ENCODE measurements around the gene CD160. TPM values are rescaled to one million over a fixed set of nuclear protein-coding genes. Genes with fewer than 3 reads are reported as not detected.

Gene CD160
- total RNA-seq, 1 donor from 2014 or later = 0.93 TPM

GRCh38 chr1:145707183-145707867 is 12.0 kb upstream of the CD160 start, which contains the start of gene PDZK1:
PDZK1 (minus strand) TSS chr1:145707368; CDS start chr1:145688021, 19,347 bp downstream.
- no peaks in the 10 kb centered on the region for H3K27me3 ChIP-seq
- no peaks in the 10 kb centered on the region for H3K9me3 ChIP-seq
- H3K27ac ChIP-seq = no peak within 1 kb of the TSS
- H3K36me3 ChIP-seq = no peaks in the 10 kb centered on the region
- TF ChIP-seq CTCF (IDR thresholded peaks at IDR 0.05) = no peak
- H3K4me3 ChIP-seq = no peak within 1 kb of the TSS
- ATAC-seq (no peak), DNase-seq (no peak)
- no peaks in the 10 kb centered on the region for H3K4me1 ChIP-seq
- intact Hi-C loops (cut with DNase I) = no loop called here

GRCh38 chr1:145708063-145708462 is 11.2 kb upstream of the CD160 start:
- no peak for TF ChIP-seq CTCF (IDR thresholded peaks at IDR 0.05)
- Histone ChIP-seq H3K9me3 (no peaks in the 10 kb centered on the region), H3K36me3 (no peaks in the 10 kb centered on the region), H3K4me3 (no peak overlapping the region), H3K27ac (no peak overlapping the region), H3K4me1 (no peaks in the 10 kb centered on the region), H3K27me3 (no peaks in the 10 kb centered on the region)
- no peak for ATAC-seq
- DNase-seq = no peak
- intact Hi-C loops (cut with DNase I) = no loop called here

- intact Hi-C loops (cut with DNase I) = no loop called here
- Histone ChIP-seq H3K4me3 (no peak overlapping the region), H3K9me3 (no peaks in the 10 kb centered on the region), H3K27me3 (no peaks in the 10 kb centered on the region), H3K36me3 (no peaks in the 10 kb centered on the region), H3K27ac (no peak overlapping the region), H3K4me1 (no peaks in the 10 kb centered on the region)
- DNase-seq (no peak), ATAC-seq (no peak)
- no peak for TF ChIP-seq CTCF (IDR thresholded peaks at IDR 0.05)
Observed at GRCh38 chr1:145710291-145711027, 8.8 kb upstream of the CD160 start.

- DNase-seq = no peak
- H3K4me3 ChIP-seq = no peak overlapping the region
- no peaks in the 10 kb centered on the region for H3K9me3 ChIP-seq
- ATAC-seq = peak; percentile 33
- H3K27ac ChIP-seq = no peak overlapping the region
- no peaks in the 10 kb centered on the region for H3K4me1 ChIP-seq
- no peak for TF ChIP-seq CTCF (IDR thresholded peaks at IDR 0.05)
- intact Hi-C loops (cut with DNase I) = no loop called here
- no peaks in the 10 kb centered on the region for H3K36me3 ChIP-seq
- H3K27me3 ChIP-seq = no peaks in the 10 kb centered on the region
Observed at GRCh38 chr1:145711213-145711651, 8.1 kb upstream of the CD160 start.

GRCh38 chr1:145714524-145715111 is 4.7 kb upstream of the CD160 start:
- Histone ChIP-seq H3K4me3 (no peak overlapping the region), H3K27me3 (no peaks in the 10 kb centered on the region), H3K36me3 (no peaks in the 10 kb centered on the region), H3K4me1 (no peaks in the 10 kb centered on the region), H3K9me3 (no peaks in the 10 kb centered on the region), H3K27ac (no peak overlapping the region)
- TF ChIP-seq CTCF (IDR thresholded peaks at IDR 0.05) = no peak
- DNase-seq (no peak), ATAC-seq (no peak)
- intact Hi-C loops (cut with DNase I) = no loop called here

Data from upper lobe of right lung (tissue), 1 donor.